CD4-positive, alpha-beta T cell treated with Interleukin-17A for 4 hours (primary cell): ENCODE results near the gene SVIL.
"Not testable (repeated sequence)": the region's sequence is repeated elsewhere in the genome, so short reads cannot be mapped to it uniquely, and the experiment has no call there.

Experiments used
- DNase-seq: peaks from one replicate; pipeline ENCODE4 v3.0.0-alpha.2; 2020; ENCODE audit warnings: mixed read lengths

Gene SVIL

DNA sequence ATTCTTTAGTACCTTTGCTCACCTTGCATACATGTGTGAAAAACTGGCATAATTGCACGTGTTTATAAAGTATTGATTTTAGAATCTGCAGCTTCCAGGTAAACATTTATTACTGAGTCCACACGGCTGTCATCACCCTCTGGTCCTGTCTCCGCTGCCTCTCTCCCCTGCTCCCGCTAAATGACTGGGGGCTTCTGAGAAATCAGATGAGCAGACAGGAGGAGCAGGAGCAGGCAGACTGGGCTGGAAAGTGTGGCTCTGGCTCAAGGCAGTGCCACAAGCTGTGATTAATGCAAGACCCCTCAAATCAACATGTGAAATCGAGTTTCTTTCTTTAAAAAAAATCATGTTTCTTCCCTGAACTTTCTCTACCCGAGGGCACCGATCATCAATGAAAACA, 68.6 kb downstream of the SVIL start:
- DNase-seq, result not testable (repeated sequence)

- no peak for DNase-seq
These were observed 71.2 kb downstream of the SVIL start for GRCh38 chr10:29563420-29564035.

DNA sequence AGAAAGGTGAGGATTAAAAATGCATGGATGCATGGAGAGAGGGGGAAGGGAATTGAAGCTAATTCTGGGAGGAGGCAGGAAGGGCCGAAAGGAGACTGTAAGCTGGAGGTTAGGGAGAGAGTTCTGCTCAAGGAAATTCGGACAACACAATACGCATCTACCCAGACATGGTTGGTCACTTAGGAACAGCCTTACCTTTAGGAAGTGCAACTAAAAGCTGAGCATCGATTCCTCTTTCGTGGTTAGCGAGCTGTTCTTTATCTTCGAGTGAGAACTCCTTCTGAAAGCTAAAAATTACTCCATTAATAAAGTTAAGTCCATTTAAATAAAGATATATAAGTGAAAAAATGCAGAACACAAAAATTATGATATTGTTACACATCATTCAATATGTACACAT, 71.8 kb downstream of the SVIL start:
- not testable (repeated sequence) for DNase-seq

GRCh38 chr10:29559996-29560395, 74.8 kb downstream of the SVIL start:
- no peak for DNase-seq

DNA sequence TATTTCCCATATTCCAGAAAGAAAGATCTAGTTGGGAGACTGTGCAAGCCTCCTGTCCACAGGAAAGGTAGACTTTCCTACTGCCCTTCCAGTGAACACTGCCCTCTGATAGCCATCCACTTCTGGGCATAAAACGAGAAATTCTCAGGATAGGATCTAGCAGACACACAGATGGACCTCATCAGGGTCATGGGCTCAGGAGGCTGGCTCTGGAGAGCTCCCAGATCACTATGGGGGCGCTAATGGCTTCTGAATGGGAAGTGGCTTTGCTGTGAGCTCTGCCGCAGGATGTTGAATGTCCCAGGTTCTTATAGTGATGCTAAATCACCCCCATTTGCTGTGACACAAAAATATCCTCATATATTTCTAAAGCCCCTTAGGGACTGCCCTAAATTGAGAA, 77.1 kb downstream of the SVIL start:
- no peak for DNase-seq

DNA sequence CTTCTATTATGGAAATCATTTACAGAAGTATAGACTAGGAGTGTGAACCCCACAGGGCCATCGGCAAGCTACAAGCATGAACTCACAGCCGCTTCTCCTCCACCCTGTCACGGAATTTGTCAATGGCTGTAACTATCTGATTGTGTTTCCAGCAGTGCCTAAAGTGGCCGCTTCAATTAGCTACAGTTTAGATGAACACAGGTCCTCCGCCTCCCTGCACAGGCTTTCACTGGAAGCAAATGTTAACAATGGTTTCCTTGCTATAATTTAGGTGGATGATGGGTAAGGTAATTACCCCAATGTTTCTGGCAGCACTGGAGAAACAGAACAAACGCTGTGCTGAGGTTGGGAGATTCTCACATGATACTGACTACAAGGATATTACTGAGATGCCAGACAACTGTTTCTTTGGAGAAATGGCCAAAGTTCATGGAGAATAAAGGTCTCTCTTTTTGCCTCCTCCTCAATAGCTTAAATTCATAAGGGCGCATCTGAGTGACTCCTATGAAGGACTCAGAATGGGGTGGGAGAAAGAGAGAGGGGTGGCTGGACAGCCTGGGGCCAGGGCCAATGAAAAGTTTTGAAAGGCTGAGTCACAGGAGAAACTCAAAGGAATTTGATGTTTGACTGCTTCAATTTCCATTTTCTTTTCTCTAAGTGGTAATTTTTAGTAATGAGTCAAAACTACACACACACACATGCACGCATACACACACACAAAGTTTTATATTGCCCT, 78.9 kb downstream of the SVIL start:
- no peak for DNase-seq

- no peak for DNase-seq
These were observed 79.6 kb downstream of the SVIL start for GRCh38 chr10:29555091-29555745.

DNA sequence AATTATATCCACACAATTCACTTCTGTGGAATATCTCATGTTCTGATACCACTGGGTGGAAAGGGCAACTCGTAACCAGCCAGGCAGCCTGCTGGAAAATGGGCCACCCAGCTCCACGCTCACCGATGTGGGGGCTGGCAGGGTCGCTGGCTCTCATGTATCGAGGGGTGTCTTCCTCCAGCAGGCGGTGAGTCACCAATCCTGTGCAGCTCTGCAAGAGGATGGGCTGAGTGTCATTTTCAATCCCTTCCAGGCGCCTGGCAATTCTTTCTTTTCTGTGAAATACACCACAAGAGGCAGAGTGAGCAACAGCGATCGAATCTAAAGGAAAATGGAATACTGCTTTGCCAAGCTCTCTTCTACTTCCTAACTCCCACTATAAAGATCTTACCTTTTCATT, 80.1 kb downstream of the SVIL start:
- no peak for DNase-seq

- no peak for DNase-seq
These were observed 81.1 kb downstream of the SVIL start for GRCh38 chr10:29553544-29554250.

DNA sequence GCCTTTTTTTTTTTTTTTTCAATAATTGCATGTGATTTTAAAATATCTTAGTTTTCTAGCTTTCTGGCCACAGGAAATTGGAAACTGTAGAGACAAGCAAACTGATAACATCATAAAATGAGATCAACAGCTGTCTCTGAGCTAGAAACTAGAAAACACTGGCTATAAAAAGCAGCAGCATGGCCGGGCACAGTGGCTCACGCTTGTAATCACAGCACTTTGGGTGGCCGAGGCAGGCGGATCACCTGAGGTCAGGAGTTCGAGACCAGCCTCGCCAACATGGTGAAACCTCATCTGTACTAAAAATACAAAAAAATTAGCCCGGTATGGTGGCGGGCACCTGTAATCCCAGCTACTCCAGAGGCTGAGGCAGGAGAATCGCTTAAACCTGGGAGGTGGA, 81.7 kb downstream of the SVIL start:
- not testable (repeated sequence) for DNase-seq

DNA sequence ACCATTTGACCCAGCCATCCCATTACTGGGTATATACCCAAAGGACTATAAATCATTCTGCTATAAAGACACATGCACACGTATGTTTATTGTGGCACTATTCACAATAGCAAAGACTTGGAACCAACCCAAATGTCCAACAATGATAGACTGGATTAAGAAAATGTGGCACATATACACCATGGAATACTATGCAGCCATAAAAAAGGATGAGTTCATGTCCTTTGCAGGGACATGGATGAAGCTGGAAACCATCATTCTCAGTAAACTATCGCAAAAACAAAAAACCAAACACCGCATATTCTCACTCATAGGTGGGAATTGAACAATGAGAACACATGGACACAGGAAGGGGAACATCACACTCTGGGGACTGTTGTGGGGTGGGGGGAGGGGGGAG, 85.3 kb downstream of the SVIL start:
- DNase-seq, result not testable (repeated sequence)

DNA sequence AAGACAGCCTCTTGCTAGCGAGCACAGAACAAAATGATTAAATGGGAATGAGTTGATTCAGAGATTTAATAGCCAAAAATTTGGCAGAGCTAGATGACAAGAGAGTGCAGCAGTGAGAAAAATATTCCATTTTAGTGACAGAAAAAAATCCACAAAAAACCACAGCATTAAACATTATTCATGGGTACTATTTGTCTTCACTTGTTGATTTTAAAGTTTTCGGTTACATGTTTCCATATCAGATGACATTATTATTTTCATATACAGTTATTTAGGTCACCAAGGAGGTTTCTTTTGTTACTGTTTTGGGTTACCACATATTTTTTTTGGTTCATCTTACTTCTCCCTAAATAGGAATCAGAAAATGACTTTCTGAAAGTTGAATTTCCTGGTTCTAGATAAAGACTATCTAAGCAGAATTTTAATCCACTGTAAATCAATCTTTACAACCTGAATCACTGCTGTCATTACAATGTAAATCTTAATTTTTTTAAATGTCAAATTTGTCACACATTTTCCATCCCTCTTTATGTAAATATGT, 87.9 kb downstream of the SVIL start:
- DNase-seq, result no peak

GRCh38 chr10:29545122-29545521, 89.6 kb downstream of the SVIL start:
- no peak for DNase-seq

GRCh38 chr10:29543715-29544114, 91.1 kb downstream of the SVIL start:
- no peak for DNase-seq

- DNase-seq, result no peak
These were observed 92.0 kb downstream of the SVIL start for GRCh38 chr10:29542723-29543122.

GRCh38 chr10:29541422-29542210, 93.2 kb downstream of the SVIL start:
- no peak for DNase-seq

DNA sequence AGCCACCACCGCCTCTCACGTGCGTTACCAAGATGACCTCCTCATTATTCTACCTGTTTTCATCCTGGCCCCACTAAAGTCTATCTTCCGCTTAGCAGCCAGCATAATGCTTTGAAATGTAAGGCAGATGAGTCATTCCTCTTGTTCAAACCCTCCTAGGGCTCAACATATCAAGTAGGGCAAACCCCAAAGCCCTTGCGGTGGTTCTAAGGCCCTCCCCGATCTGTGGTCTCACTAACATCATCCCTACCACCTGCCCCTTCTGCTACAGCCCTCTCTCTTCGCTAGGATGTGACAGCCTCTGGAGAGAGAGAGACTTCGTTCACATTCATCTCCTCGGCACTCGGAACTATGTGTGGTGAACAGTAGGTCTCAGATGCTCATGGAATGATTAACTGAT, 94.8 kb downstream of the SVIL start:
- no peak for DNase-seq

DNA sequence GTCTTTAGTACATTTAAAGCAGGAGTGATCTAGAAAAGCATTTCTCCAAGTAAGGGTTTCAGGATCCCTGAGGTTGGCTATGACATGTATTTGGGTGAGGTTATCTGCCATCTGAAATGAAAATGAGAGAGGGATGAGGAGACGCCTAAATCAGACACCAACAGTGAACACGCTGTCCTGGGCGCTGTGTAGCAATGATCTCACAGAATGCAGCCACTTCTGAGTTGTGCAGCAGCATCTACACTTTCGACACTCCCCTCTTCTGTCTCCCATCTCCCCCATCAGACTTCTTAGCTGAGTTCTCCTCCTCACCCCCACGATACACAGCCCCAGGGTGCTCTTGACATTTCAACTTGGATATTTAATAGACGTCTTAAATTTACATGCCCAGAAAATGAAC, 95.4 kb downstream of the SVIL start:
- DNase-seq, result no peak

DNA sequence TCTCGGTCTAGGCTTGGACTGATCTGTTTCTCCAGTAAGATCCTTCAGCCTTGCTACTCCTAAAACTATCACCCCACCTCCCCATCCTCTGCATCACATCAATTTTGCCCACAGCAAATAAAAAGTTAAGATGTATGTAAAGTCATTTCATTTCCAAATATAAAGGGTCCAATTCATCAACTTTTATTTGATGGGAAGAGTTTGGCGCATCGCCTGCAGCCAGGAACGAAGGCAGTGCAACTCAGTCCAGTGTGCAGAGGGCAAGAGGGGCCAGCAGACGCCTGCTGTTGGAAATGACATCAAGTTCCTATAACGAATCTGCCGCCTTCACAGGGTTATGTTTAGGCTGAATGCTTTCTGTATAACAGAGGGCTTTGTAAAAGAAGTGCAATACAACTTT, 97.0 kb downstream of the SVIL start:
- DNase-seq, result no peak

GRCh38 chr10:29536691-29537090, 98.1 kb downstream of the SVIL start:
- DNase-seq, result not testable (repeated sequence)

DNA sequence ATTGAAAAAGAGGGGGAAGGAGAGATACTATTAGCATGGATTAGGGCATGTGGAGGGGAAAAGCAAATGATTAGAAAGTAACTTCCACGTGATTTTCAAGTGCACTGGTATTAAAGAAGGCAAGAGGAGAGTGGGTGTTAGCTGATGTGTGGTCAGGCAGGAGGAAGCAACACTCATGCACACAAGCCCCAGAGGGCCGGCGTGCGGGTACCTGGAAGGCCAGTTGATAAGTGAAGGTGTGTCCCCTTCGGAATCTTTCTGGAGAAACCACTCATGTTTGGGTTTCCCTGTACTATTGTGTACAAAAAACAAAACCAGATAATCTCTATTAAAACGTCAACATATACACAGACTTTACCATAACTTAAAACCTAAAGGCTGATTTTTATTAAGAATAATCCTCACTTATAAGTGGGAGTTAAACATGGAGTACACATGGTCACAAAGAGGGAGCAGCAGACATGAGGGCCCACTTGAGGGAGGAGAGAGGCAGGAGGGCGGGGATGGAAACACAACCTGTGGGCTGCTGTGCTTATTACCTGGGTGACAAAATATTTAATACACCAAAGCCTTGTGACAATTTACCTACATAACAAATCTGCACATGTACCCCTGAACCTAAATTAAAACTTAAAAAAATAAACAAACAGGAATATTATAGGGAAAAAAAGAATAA, 98.9 kb downstream of the SVIL start:
- no peak for DNase-seq
